Uterus (tissue), 2 donors: ENCODE measurements around the gene ACSF3.

Source experiments
- POLR2A ChIP-seq, 2 donors: fragments of 450-650 bp; IDR thresholded peaks; one replicate each; pipeline ENCODE4 v1.6.1; 2016; ENCODE audit warnings: antibody characterized with exemption in 2 of 2, mild to moderate bottlenecking in 1 of 2, moderate library complexity in 1 of 2
- TF ChIP-seq, protein P1 (sequence below), 4 experiments: fragments of 200-600 bp in 2 of 4; fragments of 450-650 bp in 2 of 4; sonication (generic) in 2 of 4; IDR thresholded peaks; one replicate each; pipeline ENCODE4 v1.5.1; 2016 to 2019; ENCODE audit warnings: antibody characterized with exemption in 4 of 4, mild to moderate bottlenecking in 2 of 4, moderate library complexity in 1 of 4

DNA sequence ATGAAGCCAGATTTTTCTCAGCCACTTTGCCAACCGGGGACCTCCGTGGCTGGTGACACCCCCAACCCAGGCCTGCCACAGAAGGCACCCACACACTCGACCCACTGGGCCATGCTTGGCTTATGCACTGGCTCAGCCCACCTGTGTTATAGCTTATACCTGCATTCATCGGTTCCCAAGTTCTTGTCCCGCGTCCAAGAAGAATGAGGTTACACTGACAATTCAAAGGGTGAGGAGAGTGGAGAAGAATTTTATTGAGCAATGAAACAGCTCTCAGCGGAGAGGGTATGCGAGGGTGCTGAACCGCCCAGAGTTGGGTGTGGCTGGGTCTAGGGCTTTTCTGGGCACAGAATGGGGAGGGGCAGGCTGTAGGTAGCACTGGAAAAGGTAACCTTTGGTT, 55.7 kb downstream of the ACSF3 start:
- TF ChIP-seq, protein P1, sequence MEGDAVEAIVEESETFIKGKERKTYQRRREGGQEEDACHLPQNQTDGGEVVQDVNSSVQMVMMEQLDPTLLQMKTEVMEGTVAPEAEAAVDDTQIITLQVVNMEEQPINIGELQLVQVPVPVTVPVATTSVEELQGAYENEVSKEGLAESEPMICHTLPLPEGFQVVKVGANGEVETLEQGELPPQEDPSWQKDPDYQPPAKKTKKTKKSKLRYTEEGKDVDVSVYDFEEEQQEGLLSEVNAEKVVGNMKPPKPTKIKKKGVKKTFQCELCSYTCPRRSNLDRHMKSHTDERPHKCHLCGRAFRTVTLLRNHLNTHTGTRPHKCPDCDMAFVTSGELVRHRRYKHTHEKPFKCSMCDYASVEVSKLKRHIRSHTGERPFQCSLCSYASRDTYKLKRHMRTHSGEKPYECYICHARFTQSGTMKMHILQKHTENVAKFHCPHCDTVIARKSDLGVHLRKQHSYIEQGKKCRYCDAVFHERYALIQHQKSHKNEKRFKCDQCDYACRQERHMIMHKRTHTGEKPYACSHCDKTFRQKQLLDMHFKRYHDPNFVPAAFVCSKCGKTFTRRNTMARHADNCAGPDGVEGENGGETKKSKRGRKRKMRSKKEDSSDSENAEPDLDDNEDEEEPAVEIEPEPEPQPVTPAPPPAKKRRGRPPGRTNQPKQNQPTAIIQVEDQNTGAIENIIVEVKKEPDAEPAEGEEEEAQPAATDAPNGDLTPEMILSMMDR (IDR thresholded peaks at IDR 0.05) = no peak
- no peak for TF ChIP-seq POLR2A (IDR thresholded peaks at IDR 0.05)
